Measurements from ENCODE around the gene PHF21A.
A peak's percentile ranks its signal among the peaks of the same experiment; 100 is the strongest.

The PHF21A gene

DNA sequence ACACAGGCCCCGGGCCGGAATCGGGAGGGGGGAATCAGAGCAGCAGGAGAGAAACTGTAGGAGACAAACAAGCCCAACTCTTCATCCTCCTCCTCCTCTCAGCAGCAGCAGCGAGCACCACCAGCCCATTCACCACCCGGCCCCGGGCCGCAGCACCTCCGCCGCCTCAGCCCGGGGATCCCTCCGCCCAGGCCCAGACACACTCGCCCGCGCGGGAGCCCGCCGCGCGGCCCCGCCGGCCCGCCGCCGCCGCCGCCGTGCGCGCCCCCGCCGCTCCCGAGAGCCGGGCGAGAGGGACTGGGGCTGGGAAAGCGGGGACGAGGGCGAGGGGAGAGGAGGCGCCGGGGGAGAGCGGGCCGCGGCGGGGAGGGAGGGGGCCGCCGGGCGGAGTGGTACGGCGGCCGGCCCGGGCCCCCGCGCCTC lies at the start of gene PHF21A:
Gene PHF21A (minus strand): TSS at position 154 of the 423 bp plus-strand sequence. CDS start 37,235 bp downstream, outside the sequence.
- DNase-seq (ENCODE audit: low read depth): peak; percentile 81

DNA sequence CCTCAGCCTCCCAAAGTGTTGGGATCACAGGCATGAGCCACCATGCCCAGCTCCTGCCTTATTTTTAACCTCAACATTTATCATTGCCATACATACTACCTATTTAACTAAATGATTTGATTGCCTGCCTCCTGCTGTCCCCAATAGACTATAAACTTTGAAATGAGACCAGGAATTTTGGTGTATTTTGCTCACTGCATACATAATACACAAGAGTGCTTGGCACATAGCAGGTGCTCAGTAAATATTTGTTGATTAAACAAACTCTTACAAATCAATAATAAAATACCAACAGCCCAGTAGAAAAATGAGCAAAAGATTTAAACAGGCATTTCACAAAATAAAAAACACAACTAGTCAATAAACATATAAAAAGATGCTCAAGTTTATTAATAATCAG lies 49.5 kb upstream of the PHF21A start:
- no peak for DNase-seq (ENCODE audit: low read depth)

DNA sequence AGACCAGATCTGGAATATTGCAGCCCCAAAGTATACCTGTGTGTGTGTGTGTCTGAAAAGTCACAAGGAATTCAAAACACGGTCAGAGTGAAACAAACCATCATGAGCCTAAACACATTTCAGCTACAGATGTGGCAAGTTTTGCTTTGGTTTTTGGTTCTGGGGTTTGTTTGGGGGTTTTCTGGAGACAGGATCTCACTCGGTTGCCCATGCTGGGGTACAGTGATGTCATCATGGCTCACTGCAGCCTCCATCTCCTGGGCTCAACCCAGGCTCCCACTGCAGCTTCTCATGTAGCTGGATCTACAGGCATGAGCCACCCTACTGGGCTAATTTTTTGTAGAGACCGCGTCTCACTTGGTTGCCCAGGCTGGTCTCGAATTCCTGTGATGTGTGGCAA lies 41.4 kb upstream of the PHF21A start:
- no peak for DNase-seq (ENCODE audit: low read depth)

- no peak for DNase-seq (ENCODE audit: low read depth)
Observed at GRCh38 chr11:46161201-46161600, 39.9 kb upstream of the PHF21A start.

GRCh38 chr11:46160100-46160499 lies 38.8 kb upstream of the PHF21A start:
- DNase-seq (ENCODE audit: low read depth): no peak

GRCh38 chr11:46159680-46160079 lies 38.4 kb upstream of the PHF21A start:
- no peak for DNase-seq (ENCODE audit: low read depth)

- no peak for DNase-seq (ENCODE audit: low read depth)
Observed at GRCh38 chr11:46149826-46150225, 28.6 kb upstream of the PHF21A start.

- no peak for DNase-seq (ENCODE audit: low read depth)
Observed at GRCh38 chr11:46149342-46149741, 28.1 kb upstream of the PHF21A start.

DNA sequence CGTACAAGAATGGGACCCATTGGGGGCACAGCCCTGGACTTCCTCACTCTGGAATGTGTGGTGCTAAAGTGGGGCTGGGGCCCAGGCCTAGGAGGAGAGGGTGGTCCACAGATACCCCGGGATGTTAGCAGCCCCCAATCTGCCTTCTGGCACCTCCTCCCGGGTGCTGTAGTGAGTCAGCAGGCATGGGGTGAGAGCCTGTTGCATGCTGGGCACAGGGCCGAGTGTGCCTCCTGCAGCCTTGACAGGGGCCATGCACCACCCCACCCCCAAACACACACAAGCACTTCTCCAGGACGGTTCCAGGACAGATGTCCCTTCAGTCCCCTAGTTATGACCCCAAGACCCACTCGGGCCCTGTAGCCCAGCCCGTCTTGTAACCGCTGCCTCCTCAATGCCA lies 23.5 kb upstream of the PHF21A start:
- DNase-seq (ENCODE audit: low read depth): no peak

DNA sequence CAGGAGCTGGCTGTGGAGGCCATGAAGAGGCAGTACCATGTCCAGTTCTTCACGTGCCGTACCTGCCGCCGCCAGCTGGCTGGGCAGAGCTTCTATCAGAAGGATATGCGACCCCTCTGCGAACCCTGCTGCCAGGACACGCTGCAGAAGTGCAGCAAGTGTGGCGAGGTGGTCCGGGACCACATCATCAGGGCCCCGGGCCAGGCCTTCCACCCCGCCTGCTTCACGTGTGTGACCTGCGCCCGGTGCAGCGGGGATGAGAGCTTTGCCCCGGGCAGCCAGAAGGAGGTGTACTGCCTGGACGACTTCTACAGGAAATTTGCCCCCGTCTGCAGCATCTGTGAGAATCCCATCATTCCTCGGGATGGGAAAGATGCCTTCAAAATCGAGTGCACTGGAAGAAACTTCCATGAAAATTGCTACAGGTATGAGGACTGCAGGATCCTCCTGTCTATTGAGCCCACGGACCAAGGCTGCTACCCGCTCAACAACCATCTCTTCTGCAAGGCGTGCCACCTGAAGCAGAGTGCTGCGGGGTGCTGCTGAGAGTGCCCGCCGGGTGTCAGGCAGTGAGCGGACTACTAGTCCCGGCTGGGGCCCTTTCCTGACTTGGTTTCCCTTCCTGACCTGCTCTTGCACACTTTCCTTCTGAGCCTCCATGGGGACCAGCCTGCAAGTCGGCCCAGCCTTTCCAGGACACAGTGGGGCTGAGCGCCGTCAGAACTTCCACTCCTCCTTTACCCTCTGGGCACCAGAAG lies 22.0 kb upstream of the PHF21A start:
- no peak for DNase-seq (ENCODE audit: low read depth)

- no peak for DNase-seq (ENCODE audit: low read depth)
Observed at GRCh38 chr11:46142561-46142960, 21.3 kb upstream of the PHF21A start.

DNA sequence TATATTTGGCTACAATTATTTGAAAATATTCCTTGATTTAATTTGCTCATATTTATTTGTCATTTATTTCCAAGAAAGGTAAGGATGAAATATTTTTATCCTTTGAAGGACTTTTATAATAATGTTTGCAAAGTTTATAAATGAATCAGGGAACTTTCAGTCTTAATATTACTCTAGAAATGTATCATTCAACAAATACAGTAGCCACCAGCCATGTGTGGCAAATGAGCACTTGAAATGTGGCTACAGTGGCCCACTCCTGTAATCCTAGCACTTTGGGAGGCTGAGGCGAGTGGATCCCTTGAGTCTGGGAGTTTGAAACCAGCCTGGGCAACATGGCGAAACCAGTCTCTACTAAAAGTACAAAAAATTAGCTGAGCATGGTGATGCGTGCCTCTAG lies 20.3 kb upstream of the PHF21A start:
- no peak for DNase-seq (ENCODE audit: low read depth)

GRCh38 chr11:46134540-46134939 lies 13.3 kb upstream of the PHF21A start:
- no peak for DNase-seq (ENCODE audit: low read depth)

DNA sequence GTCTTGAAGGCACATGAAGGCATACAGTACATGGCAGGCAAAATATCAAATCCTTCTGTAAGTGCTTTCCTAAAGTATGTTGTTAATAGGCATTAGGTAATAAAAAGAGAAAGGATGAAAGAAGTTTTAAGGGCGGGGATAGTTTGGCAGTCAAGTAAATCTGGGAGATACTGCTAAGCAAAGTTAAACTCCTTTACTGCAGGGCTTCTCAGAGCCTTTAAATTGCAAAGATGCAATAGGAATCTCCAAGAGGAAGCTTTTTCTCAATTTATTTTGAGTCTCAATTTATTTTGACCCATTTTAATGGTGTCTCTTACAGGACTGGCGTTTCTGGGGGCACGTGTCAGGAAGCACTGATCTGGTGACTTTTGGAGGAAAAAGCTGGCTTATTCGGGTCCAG lies 12.8 kb upstream of the PHF21A start:
- no peak for DNase-seq (ENCODE audit: low read depth)

GRCh38 chr11:46133119-46133518 lies 11.9 kb upstream of the PHF21A start:
- no peak for DNase-seq (ENCODE audit: low read depth)

- no peak for DNase-seq (ENCODE audit: low read depth)
Observed at GRCh38 chr11:46130286-46130940, 9.2 kb upstream of the PHF21A start.

GRCh38 chr11:46129133-46129532 lies 7.9 kb upstream of the PHF21A start:
- no peak for DNase-seq (ENCODE audit: low read depth)

GRCh38 chr11:46127150-46127638 lies 5.9 kb upstream of the PHF21A start:
- peak; percentile 31 for DNase-seq (ENCODE audit: low read depth)

DNA sequence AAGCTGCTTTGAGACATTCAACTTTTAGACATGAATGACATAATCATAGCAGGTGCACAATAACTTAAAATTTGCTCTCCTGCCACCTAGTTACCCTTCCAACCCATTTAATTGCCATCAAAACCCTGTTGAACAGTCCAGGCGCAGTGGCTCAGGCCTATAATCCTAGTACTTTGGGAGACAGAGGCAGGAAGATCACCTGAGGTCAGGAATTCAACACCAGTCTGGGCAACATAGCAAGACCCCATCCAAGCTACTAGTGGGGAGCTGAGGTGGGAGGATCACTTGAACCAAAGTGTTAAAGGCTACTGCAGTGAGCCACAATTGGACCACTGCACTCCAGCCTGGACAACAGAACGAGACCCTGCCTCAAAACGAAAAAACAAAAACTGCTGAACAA lies 4.0 kb upstream of the PHF21A start:
- DNase-seq (ENCODE audit: low read depth): no peak

DNA sequence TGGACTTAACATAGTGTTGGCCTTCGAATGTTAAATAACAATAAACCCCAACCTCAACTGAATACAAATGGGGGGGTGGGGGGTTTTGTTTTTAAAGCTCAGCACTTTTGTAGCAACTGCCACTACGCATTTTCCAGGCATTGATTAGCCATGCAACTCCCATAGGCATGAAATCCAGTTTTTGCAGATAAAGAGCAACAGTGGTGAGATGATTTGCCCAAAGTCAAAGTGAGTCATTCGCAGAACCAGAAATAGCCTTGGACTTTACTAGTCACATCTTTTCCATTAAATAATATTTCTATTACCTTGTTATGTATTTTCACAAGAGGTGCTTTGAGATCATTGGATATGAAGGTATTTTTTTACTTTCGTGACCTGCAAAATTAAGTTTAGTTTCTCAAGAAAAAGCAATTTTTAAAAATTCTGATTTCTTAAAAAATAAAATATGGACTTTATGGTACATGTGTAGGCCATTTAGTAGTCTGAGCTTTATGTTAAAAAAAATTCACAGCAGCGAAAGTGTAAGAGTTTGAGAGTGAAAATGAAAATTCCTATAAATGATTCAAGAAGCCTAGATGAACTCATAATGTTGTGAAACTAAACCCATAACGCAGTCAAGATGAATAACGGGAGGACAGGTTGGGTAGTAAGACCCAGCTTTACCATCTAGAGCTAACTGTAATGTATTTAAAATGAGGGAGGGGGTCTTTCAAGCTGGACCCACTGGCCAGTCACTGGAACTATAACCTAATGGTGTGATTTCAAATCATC lies 1.9 kb upstream of the PHF21A start:
- DNase-seq (ENCODE audit: low read depth): no peak

GRCh38 chr11:46121724-46122477 lies 647 bp upstream of the PHF21A start:
- DNase-seq (ENCODE audit: low read depth): peak; percentile 67
